Peyer's patch (tissue), 4 donors: ENCODE results near the gene KLK3.

Experiments used
- POLR2A ChIP-seq, 2 donors: fragments of 450-650 bp; IDR thresholded peaks; one replicate each; pipeline ENCODE4 v1.5.1; 2017; ENCODE audit warnings: antibody characterized with exemption in 2 of 2, mild to moderate bottlenecking in 2 of 2, moderate library complexity in 2 of 2
- TF ChIP-seq, protein P1 (sequence below), 6 experiments: fragments of 450-650 bp in 4 of 6; fragments of 200-600 bp in 2 of 6; sonication (generic) in 1 of 6; IDR thresholded peaks; one replicate each; pipeline ENCODE4 v1.5.1; 2017 to 2019; ENCODE audit warnings: antibody characterized with exemption in 6 of 6, mild to moderate bottlenecking in 3 of 6, moderate library complexity in 1 of 6

DNA sequence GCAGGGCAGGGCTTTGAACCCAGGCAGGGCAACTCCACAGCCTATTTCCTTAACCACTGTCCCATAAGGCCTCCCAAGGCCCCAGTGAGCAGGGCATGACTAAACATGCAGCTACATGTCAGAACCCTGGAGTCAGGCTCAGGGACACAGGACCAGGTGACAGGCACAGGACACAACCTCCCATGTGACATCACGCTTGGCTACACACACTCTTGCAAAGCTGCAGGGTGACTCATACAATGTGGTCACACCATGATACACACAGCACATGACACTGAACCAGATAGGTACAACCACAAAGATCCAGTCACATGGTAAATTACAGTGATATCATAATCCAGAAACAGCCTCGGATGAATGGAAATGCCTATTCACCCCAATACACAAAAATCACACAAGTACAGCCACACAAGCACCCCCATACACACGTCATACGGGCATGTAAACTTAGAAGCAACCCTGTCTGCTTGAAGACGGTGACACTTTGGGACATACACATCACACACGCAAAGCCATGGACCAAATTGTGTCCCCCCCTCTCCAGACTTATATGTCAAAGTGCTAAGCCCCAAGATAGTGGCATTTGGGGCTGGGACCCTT, 42.0 kb downstream of the KLK3 start:
- no peak for TF ChIP-seq POLR2A (IDR thresholded peaks at IDR 0.05)
- TF ChIP-seq, protein P1, sequence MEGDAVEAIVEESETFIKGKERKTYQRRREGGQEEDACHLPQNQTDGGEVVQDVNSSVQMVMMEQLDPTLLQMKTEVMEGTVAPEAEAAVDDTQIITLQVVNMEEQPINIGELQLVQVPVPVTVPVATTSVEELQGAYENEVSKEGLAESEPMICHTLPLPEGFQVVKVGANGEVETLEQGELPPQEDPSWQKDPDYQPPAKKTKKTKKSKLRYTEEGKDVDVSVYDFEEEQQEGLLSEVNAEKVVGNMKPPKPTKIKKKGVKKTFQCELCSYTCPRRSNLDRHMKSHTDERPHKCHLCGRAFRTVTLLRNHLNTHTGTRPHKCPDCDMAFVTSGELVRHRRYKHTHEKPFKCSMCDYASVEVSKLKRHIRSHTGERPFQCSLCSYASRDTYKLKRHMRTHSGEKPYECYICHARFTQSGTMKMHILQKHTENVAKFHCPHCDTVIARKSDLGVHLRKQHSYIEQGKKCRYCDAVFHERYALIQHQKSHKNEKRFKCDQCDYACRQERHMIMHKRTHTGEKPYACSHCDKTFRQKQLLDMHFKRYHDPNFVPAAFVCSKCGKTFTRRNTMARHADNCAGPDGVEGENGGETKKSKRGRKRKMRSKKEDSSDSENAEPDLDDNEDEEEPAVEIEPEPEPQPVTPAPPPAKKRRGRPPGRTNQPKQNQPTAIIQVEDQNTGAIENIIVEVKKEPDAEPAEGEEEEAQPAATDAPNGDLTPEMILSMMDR (IDR thresholded peaks at IDR 0.05), result no peak
